ENCODE results near the gene EFNA5.

Gene EFNA5

GRCh38 chr5:107668154-107669095 is 2.3 kb downstream of the EFNA5 start:
- no peak for TF ChIP-seq CTCF (IDR thresholded peaks at IDR 0.05; ENCODE audit: borderline replicate concordance, insufficient read depth, low read depth, low read length)
- no peak overlapping the region for H3K4me3 ChIP-seq (ENCODE audit: low read depth, low read length)

- no peak for TF ChIP-seq CTCF (IDR thresholded peaks at IDR 0.05; ENCODE audit: borderline replicate concordance, insufficient read depth, low read depth, low read length)
- H3K4me3 ChIP-seq (ENCODE audit: low read depth, low read length) = no peak overlapping the region
These were observed 4.6 kb downstream of the EFNA5 start for GRCh38 chr5:107666051-107666655.

GRCh38 chr5:107665036-107665570 is 5.6 kb downstream of the EFNA5 start:
- TF ChIP-seq CTCF (IDR thresholded peaks at IDR 0.05; ENCODE audit: borderline replicate concordance, insufficient read depth, low read depth, low read length) = no peak
- no peak overlapping the region for H3K4me3 ChIP-seq (ENCODE audit: low read depth, low read length)

- TF ChIP-seq CTCF (IDR thresholded peaks at IDR 0.05; ENCODE audit: borderline replicate concordance, insufficient read depth, low read depth, low read length) = no peak
- H3K4me3 ChIP-seq (ENCODE audit: low read depth, low read length) = no peak overlapping the region
These were observed 7.0 kb downstream of the EFNA5 start for GRCh38 chr5:107663697-107664096.

GRCh38 chr5:107661650-107662044 is 9.1 kb downstream of the EFNA5 start:
- H3K4me3 ChIP-seq (ENCODE audit: low read depth, low read length) = no peak overlapping the region
- TF ChIP-seq CTCF (IDR thresholded peaks at IDR 0.05; ENCODE audit: borderline replicate concordance, insufficient read depth, low read depth, low read length) = no peak

GRCh38 chr5:107661038-107661649 is 9.6 kb downstream of the EFNA5 start:
- TF ChIP-seq CTCF (IDR thresholded peaks at IDR 0.05; ENCODE audit: borderline replicate concordance, insufficient read depth, low read depth, low read length) = no peak
- H3K4me3 ChIP-seq (ENCODE audit: low read depth, low read length) = no peak overlapping the region
